A549 (cell line): Measurements from ENCODE around the gene KRT79.

ENCODE experiments used
- EP300 ChIP-seq, 2 experiments: fragments of >200 bp; sonication (Bioruptor Twin); formaldehyde crosslinking; IDR thresholded peaks; 2 replicates in 1 of 2; 3 replicates in 1 of 2; pipeline ENCODE4 v1.6.1; 2016 to 2017
- JUNB ChIP-seq: fragments of >200 bp; sonication (Bioruptor Twin); formaldehyde crosslinking; IDR thresholded peaks from 2 replicates; pipeline ENCODE4 v1.6.1; 2016
- KDM5A ChIP-seq: fragments of 200-600 bp; sonication (generic); IDR thresholded peaks from 2 replicates; pipeline ENCODE4 v1.6.1; 2016; ENCODE audit warnings: antibody characterized with exemption, mild to moderate bottlenecking
- NFE2L2 ChIP-seq: fragments of 150-350 bp; conservative IDR thresholded peaks from 2 replicates; pipeline ENCODE4 v1.6.1; 2014; ENCODE audit warnings: low read length
- POLR2A ChIP-seq: IDR thresholded peaks from 2 replicates; pipeline ENCODE4 v1.6.1; 2012; ENCODE audit warnings: mild to moderate bottlenecking, low read length
- RNF2 ChIP-seq: fragments of 200-600 bp; sonication (generic); IDR thresholded peaks from 2 replicates; pipeline ENCODE4 v1.6.1; 2016; ENCODE audit warnings: low read depth, mild to moderate bottlenecking, antibody characterized with exemption, moderate library complexity, borderline replicate concordance
- SMC3 ChIP-seq: fragments of >200 bp; sonication (Bioruptor Twin); formaldehyde crosslinking; IDR thresholded peaks from 3 replicates; pipeline ENCODE4 v1.6.1; 2018; ENCODE audit warnings: inconsistent platforms
- SREBF2 ChIP-seq: fragments of 450-650 bp; IDR thresholded peaks from 2 replicates; pipeline ENCODE4 v1.6.1; 2014; ENCODE audit warnings: mild to moderate bottlenecking, moderate library complexity
- USF2 ChIP-seq: fragments of 450-650 bp; IDR thresholded peaks from 2 replicates; pipeline ENCODE4 v1.6.1; 2014; ENCODE audit warnings: antibody characterized with exemption
- ZFP36 ChIP-seq: fragments of 450-650 bp; IDR thresholded peaks from 2 replicates; pipeline ENCODE4 v1.6.1; 2014; ENCODE audit warnings: borderline replicate concordance; ENCODE audit not compliant: partially characterized antibody
- TF ChIP-seq, protein P1 (sequence below): fragments of >200 bp; sonication (Bioruptor Twin); formaldehyde crosslinking; IDR thresholded peaks from 3 replicates; pipeline ENCODE4 v1.5.1; 2016

DNA sequence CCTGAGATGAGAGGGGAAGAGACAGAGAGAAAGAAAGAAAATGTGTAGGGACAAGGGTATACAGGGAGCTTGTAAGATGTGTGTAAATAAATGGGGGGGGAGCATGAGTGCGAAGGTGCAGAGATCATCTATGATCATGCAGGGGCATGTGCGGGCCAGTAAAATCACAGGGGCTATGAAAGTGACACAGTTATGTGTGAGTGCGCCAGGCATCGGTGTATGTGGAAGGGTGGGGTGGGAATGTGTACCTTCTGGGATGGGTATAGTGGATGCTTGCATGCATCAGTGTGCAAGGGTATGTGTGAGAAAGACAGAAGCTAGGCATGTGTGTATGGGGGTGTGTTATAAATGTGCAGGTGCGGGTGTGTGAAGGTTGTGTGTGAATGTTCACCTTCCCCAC, 33.0 kb upstream of the KRT79 start:
- TF ChIP-seq, protein P1, sequence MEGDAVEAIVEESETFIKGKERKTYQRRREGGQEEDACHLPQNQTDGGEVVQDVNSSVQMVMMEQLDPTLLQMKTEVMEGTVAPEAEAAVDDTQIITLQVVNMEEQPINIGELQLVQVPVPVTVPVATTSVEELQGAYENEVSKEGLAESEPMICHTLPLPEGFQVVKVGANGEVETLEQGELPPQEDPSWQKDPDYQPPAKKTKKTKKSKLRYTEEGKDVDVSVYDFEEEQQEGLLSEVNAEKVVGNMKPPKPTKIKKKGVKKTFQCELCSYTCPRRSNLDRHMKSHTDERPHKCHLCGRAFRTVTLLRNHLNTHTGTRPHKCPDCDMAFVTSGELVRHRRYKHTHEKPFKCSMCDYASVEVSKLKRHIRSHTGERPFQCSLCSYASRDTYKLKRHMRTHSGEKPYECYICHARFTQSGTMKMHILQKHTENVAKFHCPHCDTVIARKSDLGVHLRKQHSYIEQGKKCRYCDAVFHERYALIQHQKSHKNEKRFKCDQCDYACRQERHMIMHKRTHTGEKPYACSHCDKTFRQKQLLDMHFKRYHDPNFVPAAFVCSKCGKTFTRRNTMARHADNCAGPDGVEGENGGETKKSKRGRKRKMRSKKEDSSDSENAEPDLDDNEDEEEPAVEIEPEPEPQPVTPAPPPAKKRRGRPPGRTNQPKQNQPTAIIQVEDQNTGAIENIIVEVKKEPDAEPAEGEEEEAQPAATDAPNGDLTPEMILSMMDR, result no peak
- TF ChIP-seq POLR2A (no peak), SMC3 (no peak), RNF2 (no peak), SREBF2 (no peak), NFE2L2 (no peak), KDM5A (no peak), ZFP36 (no peak), JUNB (no peak), EP300 (IDR thresholded peaks at IDR 0.05) (no peak), USF2 (no peak)
